Fibroblast of skin of scalp (primary cell): ENCODE measurements around the gene OAS1.

ENCODE experiments used
- DNase-seq: peaks from one replicate; pipeline ENCODE4 v3.0.0-alpha.2; 2013

The OAS1 gene

DNA sequence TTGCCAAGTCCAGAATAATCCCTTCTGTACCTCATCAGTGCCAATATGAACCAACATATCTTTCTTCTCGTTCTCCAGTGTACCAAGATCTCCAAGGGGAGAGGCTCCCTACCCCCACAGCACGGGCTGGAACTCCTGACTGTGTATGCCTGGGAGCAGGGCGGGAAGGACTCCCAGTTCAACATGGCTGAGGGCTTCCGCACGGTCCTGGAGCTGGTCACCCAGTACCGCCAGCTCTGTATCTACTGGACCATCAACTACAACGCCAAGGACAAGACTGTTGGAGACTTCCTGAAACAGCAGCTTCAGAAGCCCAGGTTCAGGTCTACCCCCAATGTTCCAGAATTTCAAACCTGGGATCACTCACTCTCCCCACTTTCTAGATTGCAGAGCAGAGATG is 61.1 kb downstream of the OAS1 start:
- no peak for DNase-seq
